RCC 7860 (cell line): Measurements from ENCODE around the gene SBSN.

Experiments used
- DNase-seq: peaks from one replicate; pipeline ENCODE4 v3.0.0-alpha.2; 2015; ENCODE audit warnings: low spot score
- FAIRE-seq: peaks from 2 replicates; lab custom pipeline; 2012; peaks lifted over from hg19 to GRCh38; lab: Jason Lieb, UNC

Gene SBSN, protein sequence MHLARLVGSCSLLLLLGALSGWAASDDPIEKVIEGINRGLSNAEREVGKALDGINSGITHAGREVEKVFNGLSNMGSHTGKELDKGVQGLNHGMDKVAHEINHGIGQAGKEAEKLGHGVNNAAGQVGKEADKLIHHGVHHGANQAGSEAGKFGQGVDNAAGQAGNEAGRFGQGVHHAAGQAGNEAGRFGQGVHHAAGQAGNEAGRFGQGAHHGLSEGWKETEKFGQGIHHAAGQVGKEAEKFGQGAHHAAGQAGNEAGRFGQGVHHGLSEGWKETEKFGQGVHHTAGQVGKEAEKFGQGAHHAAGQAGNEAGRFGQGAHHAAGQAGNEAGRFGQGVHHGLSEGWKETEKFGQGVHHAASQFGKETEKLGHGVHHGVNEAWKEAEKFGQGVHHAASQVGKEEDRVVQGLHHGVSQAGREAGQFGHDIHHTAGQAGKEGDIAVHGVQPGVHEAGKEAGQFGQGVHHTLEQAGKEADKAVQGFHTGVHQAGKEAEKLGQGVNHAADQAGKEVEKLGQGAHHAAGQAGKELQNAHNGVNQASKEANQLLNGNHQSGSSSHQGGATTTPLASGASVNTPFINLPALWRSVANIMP

GRCh38 chr19:35528218-35529038, at the start of gene SBSN:
Gene SBSN, minus strand, starts transcription at chr19:35528311. Its CDS starts 30 bp downstream, at chr19:35528281.
- FAIRE-seq (no peak), DNase-seq (peak; percentile 5)

GRCh38 chr19:35571406-35571965, 43.4 kb upstream of the SBSN start:
- DNase-seq (no peak), FAIRE-seq (no peak)

DNA sequence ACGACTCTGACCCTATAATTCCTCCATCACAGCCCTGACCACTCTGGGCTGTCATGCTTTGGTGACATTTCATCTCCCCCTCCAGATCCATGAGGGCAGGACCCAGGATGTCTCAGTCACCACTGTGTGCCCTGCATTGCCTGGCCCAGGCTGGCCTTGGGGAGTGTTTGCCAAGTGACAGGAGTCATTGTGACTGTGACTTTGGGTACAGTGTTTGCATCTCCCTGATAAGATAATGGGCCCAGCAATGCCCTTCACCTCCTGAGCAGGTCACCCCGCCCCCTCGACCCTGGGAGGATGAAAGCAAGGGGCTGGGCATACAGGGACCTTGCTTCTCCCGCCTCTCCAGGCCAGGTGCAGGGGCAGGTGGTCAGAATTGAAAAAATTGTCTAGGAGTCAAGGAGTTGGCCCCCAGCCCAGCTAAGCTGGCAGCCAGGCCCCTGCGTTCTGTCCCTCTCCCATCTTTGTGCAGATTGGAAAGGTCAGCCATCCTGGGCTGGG, 41.2 kb upstream of the SBSN start:
- FAIRE-seq (no peak), DNase-seq (no peak)

DNA sequence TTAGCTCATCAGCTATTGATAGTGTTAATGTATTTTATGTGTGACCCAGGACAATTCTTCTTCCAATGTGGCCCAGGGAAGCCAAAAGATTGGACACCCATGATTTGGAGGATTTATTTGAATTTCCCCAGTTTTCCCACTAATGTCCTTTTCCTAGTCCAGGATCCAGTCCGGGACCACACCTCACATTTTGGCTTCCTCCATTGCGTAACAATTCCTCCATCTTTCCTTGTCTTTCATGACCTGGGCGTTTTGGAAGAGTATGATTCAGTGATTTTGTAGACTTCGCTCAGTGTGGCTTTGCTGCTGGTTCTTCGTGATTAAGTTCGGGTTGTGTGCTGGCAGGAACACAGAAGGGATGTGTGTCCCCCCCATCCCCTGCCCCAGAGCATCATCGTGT, 38.6 kb upstream of the SBSN start:
- FAIRE-seq, result no peak
- no peak for DNase-seq

- no peak for FAIRE-seq
- no peak for DNase-seq
Observed at GRCh38 chr19:35565016-35565856, 37.1 kb upstream of the SBSN start.

GRCh38 chr19:35563207-35563829, 35.2 kb upstream of the SBSN start, which contains the start of gene ATP4A:
Gene ATP4A, minus strand, starts transcription at chr19:35563658. Its CDS starts 29 bp downstream, at chr19:35563629.
- FAIRE-seq (no peak), DNase-seq (no peak)

DNA sequence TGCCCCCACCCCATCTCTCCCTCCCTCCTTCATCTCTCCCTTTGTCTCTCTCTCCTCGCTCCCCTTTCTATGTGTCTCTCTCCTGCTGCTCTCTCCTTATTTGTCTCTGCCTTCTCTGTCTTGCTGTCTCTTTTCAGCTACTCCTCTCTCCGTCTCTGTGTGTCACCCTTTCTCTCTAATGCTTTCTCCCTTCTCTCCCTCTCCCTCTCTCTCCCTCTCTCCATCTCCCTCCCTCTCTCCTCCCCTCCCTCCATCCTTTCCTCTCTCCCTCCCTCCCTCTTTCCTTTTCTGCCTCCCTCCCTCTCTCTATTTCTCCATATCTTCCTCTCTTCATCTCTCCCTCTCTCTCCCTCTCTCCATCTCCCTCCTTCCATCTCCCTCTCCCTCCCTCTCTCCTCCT, 34.7 kb upstream of the SBSN start:
- FAIRE-seq, result no peak

DNA sequence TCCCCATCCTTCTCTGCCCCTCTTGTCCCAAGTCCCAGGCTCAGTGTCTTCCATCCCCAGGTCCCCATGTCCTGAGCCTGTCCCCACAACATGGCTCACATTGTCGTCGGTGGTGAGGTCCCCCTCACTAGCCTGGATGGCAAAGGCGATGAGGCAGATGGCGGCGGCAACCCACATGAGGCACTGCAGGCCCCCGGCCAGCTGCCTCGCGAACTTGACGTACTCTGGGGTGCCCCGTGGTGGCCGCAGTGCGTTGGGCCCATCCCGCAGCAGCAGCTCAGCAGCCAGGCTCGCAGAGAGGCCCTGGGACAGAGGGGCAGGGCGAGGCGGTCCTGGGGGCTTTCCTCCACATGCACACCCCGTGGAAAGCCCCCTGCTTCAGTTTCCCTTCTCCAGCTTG, 34.2 kb upstream of the SBSN start:
- FAIRE-seq, result no peak
- no peak for DNase-seq

More for the DNA sequence above, 34.7 kb upstream of the SBSN start:
- no peak for DNase-seq

GRCh38 chr19:35561436-35561835, 33.3 kb upstream of the SBSN start:
- FAIRE-seq (no peak), DNase-seq (no peak)

GRCh38 chr19:35560677-35561076, 32.6 kb upstream of the SBSN start:
- no peak for DNase-seq
- FAIRE-seq, result no peak

GRCh38 chr19:35560271-35560670, 32.2 kb upstream of the SBSN start:
- DNase-seq (no peak), FAIRE-seq (no peak)

DNA sequence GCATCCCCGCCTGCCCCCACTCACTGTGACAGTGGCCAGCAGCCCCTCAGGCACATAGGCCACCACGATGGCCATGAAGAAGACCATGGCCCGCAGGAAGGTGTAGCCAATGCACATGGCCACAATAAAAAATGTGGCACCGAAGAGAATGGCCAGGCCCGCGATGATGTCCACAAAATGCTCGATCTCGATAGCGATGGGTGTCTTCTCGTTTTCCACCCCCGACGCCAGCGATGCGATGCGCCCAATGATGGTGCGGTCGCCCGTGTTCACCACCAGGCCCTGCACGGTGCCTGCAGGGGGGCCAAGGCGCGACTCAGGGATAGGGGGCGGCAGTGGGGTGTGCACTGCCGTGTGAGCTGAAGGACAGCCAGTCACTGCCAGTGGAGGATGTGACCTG, 31.7 kb upstream of the SBSN start:
- FAIRE-seq, result no peak
- no peak for DNase-seq

- no peak for DNase-seq
- no peak for FAIRE-seq
Observed at GRCh38 chr19:35559281-35559659, 31.2 kb upstream of the SBSN start.

DNA sequence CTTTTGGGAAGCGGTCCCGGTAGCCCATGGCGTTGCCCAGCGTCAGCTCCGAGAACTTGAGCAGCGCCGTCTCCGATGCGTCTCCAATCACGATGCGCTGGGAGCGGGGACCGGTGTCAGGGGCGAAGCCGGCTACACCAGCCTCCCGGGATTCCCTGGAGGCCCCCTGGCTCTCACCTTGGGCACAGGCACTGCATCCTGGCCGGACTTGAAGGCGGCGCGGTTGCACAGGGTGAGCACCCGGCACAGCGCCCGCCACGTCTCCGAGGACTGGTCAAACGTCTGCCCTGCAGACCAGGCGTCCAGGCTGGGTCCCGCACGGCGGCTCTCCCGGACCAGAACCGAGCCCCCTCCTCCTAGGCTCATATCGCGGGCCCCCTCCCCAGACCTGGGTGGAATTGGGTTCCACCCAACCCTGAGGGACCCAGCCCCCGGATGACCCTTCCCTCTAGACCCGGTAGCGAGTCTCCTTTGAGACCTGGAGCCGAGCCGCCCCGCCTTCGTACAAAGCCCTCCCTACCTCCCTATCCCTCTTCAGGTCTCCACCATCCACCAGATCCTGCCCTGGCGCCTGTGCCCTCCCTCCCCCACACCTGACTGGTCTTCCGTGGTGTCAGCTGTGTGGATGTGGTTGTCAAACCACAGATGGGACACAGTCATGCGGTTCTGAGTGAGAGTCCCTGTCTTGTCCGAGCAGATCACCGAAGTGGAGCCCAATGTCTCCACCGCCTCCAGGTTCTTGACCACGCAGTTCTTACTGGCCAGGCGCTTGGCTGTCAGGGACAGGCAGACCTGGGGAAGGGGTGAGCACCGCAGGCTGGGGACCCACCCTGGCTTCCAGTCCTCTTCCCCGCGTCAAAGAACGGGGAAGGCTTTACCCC, 30.5 kb upstream of the SBSN start:
- no peak for FAIRE-seq
- DNase-seq, result no peak

DNA sequence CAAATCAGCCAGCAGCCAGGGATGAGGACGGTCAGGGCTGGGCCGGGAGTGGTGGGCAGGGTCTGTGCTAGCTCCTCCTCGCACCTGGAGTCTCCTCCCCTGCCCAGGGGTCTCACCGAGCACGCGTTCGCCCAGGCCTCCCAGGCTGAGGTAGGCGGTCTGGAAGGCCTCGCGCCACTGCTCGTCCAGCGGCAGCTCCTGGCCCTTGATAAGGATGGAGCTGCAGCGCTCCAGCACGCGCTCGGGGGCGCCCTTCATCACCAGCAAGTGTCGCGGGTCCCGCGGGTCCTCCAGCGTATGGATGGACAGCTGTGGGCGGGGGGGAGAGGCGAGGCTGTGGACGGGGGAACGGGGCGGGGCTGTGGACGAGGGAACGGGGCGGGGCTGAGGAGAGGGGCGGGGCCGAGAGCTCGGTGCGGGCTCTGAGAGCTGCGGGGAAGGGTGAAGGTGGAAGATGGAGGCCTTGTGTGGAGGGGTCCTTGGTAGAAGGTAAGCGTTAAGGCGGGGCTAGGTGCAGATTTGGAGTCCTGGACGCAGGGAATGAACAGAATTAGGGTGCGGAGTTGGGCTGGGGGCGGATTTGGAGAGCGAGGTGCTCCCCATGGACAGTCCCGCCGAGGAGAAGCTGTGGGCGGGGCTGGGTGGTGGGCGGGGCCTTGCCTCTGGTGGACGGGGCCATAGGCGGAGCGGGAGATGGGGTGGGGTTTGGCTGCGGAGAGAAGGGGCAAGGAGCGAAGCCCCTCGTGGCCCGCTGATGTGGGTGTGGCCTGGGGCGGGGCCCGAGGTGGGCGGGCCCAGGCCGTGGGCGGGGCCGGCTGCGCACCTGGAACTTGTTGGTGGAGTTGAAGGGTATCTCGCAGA, 29.7 kb upstream of the SBSN start:
- FAIRE-seq (no peak), DNase-seq (no peak)

GRCh38 chr19:35556846-35557538, 28.9 kb upstream of the SBSN start:
- FAIRE-seq (no peak), DNase-seq (no peak)

- DNase-seq (no peak), FAIRE-seq (no peak)
Observed at GRCh38 chr19:35556025-35556590, 28.0 kb upstream of the SBSN start.
